SU-DHL-6 (cell line): ENCODE results near the gene MSANTD1.

Experiments used
- EZH2phosphoT487 ChIP-seq: fragments of 200-600 bp; sonication (generic), shearing (Covaris generic); conservative IDR thresholded peaks from 2 replicates; pipeline ENCODE4 v1.6.1; 2018; ENCODE audit warnings: mild to moderate bottlenecking, antibody characterized with exemption, low read length, moderate library complexity, mixed read lengths
- TF ChIP-seq, protein P1 (sequence below): fragments of 200-600 bp; sonication (generic); IDR thresholded peaks from one replicate; pipeline ENCODE4 v1.5.1; 2017; ENCODE audit warnings: antibody characterized with exemption, mild to moderate bottlenecking, low read length, moderate library complexity; ENCODE audit not compliant: insufficient read depth, poor library complexity, severe bottlenecking

DNA sequence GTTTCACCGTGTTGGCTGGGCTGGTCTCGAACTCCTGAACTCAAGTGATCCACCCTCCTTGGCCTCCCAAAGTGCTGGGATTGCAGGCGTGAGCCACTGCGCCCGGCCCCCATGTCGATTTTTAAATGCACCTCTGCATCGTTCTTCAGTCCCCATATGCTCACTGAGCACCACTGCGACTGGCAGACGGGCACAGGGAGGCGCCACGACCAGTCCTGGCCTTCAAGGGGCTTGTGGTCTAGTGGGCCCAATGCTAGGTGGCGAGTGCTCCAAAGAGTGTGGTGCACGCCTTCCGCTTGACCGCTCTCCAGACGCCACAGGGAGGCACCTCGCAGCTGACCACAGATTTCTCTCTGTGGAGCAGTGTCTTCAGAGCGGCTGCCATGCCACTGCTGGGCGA is 11.7 kb upstream of the MSANTD1 start:
- TF ChIP-seq, protein P1, sequence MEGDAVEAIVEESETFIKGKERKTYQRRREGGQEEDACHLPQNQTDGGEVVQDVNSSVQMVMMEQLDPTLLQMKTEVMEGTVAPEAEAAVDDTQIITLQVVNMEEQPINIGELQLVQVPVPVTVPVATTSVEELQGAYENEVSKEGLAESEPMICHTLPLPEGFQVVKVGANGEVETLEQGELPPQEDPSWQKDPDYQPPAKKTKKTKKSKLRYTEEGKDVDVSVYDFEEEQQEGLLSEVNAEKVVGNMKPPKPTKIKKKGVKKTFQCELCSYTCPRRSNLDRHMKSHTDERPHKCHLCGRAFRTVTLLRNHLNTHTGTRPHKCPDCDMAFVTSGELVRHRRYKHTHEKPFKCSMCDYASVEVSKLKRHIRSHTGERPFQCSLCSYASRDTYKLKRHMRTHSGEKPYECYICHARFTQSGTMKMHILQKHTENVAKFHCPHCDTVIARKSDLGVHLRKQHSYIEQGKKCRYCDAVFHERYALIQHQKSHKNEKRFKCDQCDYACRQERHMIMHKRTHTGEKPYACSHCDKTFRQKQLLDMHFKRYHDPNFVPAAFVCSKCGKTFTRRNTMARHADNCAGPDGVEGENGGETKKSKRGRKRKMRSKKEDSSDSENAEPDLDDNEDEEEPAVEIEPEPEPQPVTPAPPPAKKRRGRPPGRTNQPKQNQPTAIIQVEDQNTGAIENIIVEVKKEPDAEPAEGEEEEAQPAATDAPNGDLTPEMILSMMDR = no peak
- no peak for TF ChIP-seq EZH2phosphoT487
